Measurements from ENCODE around the gene PSMB7. TPM values are rescaled to one million over a fixed set of nuclear protein-coding genes. Genes with fewer than 3 reads are reported as not detected.

The PSMB7 gene
- total RNA-seq, result 73.5 TPM
- long read RNA-seq, transcript PSMB7-201 (8 exons, 980 nt), result major isoform, 70 of 83 reads
- long read RNA-seq, partial matches to known transcripts, result 7 of 83 reads
- long read RNA-seq, other reads (novel, unspliced or antisense), result 6 of 83 reads

GRCh38 chr9:124415102-124415851, at the start of gene PSMB7:
TSS of gene PSMB7 (minus strand) at chr9:124415442. CDS start at chr9:124415425, 17 bp downstream.
- ATAC-seq, result peak; percentile 99
- intact Hi-C loops (cut with DNase I), result no loop called here

DNA sequence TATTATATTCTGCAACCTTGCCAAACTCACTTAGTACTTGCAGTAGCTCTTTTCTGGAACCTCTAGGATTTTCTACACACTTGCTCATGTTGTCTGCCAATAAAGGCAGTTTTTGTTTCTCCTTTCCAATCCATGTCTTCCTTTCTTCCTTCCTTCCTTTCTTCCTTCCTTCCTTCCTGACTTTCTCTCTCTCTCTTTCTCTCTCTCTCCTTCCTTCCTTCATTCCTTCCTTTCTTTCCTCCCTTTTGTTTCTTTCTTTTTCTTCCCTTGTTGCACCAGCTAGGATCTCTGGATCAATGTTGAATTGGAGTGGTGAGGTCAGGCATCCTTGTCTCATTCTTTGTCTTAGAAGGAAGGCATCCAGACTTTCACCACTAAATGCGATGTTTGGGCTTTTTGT, 47.5 kb upstream of the PSMB7 start:
- no peak for DNase-seq
- Histone ChIP-seq H3K27me3 (no peaks in the 10 kb centered on the region), H3K27ac (no peak overlapping the region), H3K4me3 (no peak overlapping the region), H3K36me3 (no peaks in the 10 kb centered on the region), H3K4me1 (no peaks in the 10 kb centered on the region), H3K9me3 (no peaks in the 10 kb centered on the region)
- ATAC-seq, result no peak
- intact Hi-C loops (cut with DNase I), result no loop called here
- TF ChIP-seq, protein P1, sequence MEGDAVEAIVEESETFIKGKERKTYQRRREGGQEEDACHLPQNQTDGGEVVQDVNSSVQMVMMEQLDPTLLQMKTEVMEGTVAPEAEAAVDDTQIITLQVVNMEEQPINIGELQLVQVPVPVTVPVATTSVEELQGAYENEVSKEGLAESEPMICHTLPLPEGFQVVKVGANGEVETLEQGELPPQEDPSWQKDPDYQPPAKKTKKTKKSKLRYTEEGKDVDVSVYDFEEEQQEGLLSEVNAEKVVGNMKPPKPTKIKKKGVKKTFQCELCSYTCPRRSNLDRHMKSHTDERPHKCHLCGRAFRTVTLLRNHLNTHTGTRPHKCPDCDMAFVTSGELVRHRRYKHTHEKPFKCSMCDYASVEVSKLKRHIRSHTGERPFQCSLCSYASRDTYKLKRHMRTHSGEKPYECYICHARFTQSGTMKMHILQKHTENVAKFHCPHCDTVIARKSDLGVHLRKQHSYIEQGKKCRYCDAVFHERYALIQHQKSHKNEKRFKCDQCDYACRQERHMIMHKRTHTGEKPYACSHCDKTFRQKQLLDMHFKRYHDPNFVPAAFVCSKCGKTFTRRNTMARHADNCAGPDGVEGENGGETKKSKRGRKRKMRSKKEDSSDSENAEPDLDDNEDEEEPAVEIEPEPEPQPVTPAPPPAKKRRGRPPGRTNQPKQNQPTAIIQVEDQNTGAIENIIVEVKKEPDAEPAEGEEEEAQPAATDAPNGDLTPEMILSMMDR (IDR thresholded peaks at IDR 0.05), result no peak

More at GRCh38 chr9:124415102-124415851, at the start of gene PSMB7:
- peaks cover 11% of the 10 kb centered on the region for H3K4me1 ChIP-seq
- H3K9me3 ChIP-seq, result no peaks in the 10 kb centered on the region
- peak within 1 kb of the TSS; percentile 72 for H3K27ac ChIP-seq
- DNase-seq, result peak; percentile 98
- peak within 1 kb of the TSS; percentile 89 for H3K4me3 ChIP-seq
- TF ChIP-seq, protein P1 (IDR thresholded peaks at IDR 0.05), result peak; percentile 86
- no peaks in the 10 kb centered on the region for H3K27me3 ChIP-seq
- H3K36me3 ChIP-seq, result peaks cover 40% of the 10 kb centered on the region

DNA sequence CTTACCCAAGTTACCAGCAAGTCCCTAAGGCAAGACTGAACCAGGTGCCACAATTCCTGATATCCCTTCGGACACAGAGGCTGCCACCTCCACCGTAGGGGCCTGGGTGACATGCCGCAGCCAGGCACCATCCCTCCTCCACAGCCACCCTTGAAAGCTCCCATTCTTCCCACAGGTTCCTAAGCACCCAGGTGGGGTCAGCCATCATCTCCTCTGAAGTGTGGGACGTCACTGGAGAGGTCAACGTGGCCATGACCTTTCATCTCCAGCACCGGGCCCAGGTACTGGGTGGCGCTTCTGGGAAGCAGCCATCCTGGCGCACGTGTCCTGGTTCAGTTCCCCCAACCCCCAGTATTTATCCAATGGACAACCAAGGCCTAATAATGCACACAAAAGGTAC, 43.2 kb upstream of the PSMB7 start:
- Histone ChIP-seq H3K36me3 (no peaks in the 10 kb centered on the region), H3K27ac (no peak overlapping the region), H3K4me3 (no peak overlapping the region), H3K9me3 (no peaks in the 10 kb centered on the region), H3K4me1 (no peaks in the 10 kb centered on the region), H3K27me3 (peaks cover 11% of the 10 kb centered on the region)
- intact Hi-C loops (cut with DNase I), result no loop called here
- TF ChIP-seq, protein P1 (IDR thresholded peaks at IDR 0.05), result no peak
- DNase-seq (peak; percentile 41), ATAC-seq (no peak)

DNA sequence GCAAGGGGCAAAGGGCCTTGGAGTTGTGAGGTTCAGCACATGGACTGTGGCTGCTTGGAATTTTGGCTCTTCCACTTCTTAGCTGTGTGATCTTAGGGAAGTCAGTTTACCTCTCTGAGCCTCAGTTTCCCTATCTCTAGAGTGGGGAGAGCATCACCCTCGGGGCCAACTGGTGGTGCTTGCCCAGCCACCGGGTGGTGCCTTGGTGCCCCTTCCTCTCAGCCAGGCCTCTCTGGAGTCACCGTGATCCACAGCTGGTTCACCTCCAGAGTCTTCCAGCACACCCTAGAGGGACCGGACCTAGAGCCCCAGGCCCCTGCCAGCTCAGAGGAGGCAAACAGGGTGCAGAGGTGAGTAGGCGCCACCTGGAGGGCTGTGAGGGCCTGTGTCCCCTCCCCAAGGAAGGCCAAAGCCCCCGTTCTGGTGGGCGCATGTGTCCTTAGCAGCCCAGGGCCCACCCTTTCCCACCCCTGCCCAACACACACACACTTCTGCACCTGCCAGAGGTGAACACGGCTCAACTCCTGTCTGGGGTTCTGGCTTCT, 42.7 kb upstream of the PSMB7 start:
- H3K36me3 ChIP-seq, result no peaks in the 10 kb centered on the region
- no peaks in the 10 kb centered on the region for H3K9me3 ChIP-seq
- TF ChIP-seq, protein P1 (IDR thresholded peaks at IDR 0.05), result no peak
- peaks cover 16% of the 10 kb centered on the region for H3K27me3 ChIP-seq
- no peak overlapping the region for H3K27ac ChIP-seq
- no peak overlapping the region for H3K4me3 ChIP-seq
- no peaks in the 10 kb centered on the region for H3K4me1 ChIP-seq
- intact Hi-C loops (cut with DNase I), result no loop called here
- DNase-seq (peak; percentile 42), ATAC-seq (no peak)

GRCh38 chr9:124457079-124457886, 42.0 kb upstream of the PSMB7 start:
- H3K36me3 ChIP-seq, result no peaks in the 10 kb centered on the region
- DNase-seq, result peak; percentile 56

More at GRCh38 chr9:124457079-124457886, 42.0 kb upstream of the PSMB7 start:
- peaks cover 23% of the 10 kb centered on the region for H3K27me3 ChIP-seq
- TF ChIP-seq, protein P1 (IDR thresholded peaks at IDR 0.05), result no peak
- no peak for ATAC-seq
- H3K4me1 ChIP-seq, result no peaks in the 10 kb centered on the region
- H3K9me3 ChIP-seq, result no peaks in the 10 kb centered on the region
- no peak overlapping the region for H3K4me3 ChIP-seq
- H3K27ac ChIP-seq, result no peak overlapping the region
- intact Hi-C loops (cut with DNase I), result no loop called here
